HS-27A (cell line): ENCODE measurements around the gene ARHGAP26.

Experiments used
- DNase-seq: peaks from one replicate; pipeline ENCODE4 v3.0.0-alpha.2; 2012; ENCODE audit warnings: low read depth, missing footprints

Gene ARHGAP26

DNA sequence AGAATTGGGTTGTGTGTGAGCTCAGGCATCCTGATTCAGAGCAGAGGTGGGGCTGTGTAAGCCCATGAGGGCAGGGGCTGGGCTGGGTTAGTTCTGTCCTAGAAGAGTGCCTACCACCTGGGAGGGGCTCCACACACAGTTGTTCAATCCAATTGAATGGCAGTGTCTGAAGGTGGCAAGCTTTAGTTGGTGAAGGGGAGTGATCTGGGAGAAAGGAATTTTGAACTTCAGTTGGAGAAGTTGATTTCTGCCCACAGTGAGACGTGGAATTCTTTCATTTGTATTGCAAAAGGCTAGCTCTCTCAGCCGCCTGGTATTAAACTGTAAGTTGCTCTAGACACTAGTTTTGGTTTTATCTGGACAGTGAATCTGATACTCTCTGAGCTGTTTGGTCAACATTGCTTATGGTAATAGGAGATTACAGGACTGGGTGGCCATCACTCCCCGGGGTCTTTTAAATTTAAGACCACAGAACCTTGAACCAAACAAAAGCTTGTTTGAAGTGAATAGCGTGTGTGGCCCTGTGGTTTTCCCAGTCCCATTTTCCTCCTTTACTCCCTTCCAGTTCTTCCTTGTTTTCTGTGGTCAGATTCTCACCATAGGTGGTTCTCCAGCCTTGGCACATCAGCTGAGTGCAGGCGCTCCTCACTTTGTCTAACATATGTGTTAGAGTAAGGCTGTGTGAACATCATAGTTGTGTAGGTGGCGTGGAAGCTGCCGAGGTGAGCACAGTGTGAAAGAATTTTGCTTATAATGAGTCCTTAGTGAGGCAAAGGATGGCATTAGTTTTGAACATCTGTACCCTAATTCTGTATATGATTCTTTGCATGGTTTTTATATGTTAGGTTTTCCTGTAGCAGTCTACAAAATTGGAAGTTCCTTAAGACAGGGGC is 78.0 kb downstream of the ARHGAP26 start:
- DNase-seq: no peak

GRCh38 chr5:142849466-142849865 is 79.3 kb downstream of the ARHGAP26 start:
- no peak for DNase-seq

GRCh38 chr5:142849880-142850279 is 79.7 kb downstream of the ARHGAP26 start:
- no peak for DNase-seq

DNA sequence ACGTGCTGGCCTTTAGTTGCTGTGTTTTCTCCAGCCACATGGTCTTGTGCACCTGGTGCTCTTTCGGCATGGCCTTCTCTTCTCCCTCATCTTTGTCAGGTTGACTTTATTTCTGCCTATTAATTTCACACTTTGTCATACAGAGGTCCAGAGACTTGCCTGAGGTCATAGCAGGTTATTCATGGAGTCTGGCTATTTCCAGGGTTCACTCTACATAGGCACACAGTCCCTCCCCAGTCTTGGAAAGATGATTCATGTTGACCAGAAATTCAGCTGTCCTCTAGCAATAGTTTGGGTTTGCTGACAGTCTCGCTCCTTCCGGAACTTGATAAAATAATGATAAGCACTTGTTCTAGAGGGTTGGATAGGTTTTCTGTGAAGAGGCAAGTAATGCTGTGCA is 81.6 kb downstream of the ARHGAP26 start:
- no peak for DNase-seq

- DNase-seq: no peak
Observed at GRCh38 chr5:142852416-142853198, 82.4 kb downstream of the ARHGAP26 start.

DNA sequence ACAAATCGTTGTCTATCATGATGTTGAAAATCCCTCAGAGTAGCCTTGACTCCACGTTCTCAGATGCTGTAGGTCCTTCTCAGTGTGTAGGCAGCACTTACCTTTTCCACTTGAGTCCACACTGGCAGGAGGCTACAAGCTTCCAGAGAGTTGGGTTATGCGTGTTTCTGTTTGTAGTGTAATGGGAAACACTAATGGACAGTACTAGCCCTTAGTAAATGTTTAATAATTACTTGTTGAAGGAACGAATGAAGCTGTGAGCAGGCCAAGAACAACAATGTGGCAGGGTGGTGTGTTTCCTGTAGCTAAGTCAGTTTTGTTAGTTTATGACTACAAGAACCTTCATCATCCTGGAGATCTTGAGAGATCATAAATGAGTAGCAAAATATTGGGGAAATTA is 83.5 kb downstream of the ARHGAP26 start:
- no peak for DNase-seq

- no peak for DNase-seq
Observed at GRCh38 chr5:142856269-142856782, 86.1 kb downstream of the ARHGAP26 start.

GRCh38 chr5:142857405-142857804 is 87.2 kb downstream of the ARHGAP26 start:
- DNase-seq: no peak

GRCh38 chr5:142859037-142859436 is 88.9 kb downstream of the ARHGAP26 start:
- no peak for DNase-seq

DNA sequence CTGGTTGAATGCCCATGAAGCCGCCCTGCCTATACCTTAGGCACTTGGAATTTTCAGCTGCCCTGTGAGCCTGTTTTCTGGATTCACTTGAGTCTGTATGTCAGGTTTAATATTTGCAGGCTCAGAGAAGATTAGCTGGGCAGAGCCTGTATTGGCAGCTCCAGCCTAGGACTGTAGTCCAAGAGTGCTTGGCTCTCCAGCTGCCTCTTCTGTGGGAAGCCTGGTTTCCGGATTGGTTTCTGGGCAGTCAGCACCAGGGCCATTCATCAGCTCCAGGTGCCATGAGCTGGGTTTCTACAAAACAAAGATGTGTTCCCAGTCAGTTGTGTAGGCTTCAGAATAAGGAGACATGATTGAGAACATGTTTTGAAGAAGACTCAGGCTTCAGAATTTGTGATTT is 90.1 kb downstream of the ARHGAP26 start:
- no peak for DNase-seq

DNA sequence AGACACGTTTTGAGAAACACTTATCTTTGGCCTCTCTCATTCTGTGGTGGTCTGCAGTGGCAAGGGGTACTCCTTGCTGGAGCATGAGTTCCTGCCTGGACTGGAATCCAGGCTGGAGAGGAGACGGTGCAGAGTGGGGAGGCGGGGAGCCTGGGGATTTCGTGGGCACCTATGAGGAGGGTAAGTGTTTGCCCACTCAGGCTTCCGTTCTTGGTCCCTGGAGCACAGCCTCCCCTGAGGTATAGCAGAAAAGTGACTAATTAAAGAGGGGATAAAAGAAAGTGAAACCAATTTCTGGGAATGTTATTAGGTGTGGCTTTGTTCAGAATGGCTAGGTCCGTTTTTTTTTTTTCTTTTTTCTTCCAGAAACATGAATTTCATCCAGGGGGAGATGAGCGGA is 90.8 kb downstream of the ARHGAP26 start:
- no peak for DNase-seq

GRCh38 chr5:142862594-142862993 is 92.4 kb downstream of the ARHGAP26 start:
- no peak for DNase-seq

- DNase-seq: no peak
Observed at GRCh38 chr5:142863856-142864255, 93.7 kb downstream of the ARHGAP26 start.

- DNase-seq: no peak
Observed at GRCh38 chr5:142864290-142865260, 94.4 kb downstream of the ARHGAP26 start.

DNA sequence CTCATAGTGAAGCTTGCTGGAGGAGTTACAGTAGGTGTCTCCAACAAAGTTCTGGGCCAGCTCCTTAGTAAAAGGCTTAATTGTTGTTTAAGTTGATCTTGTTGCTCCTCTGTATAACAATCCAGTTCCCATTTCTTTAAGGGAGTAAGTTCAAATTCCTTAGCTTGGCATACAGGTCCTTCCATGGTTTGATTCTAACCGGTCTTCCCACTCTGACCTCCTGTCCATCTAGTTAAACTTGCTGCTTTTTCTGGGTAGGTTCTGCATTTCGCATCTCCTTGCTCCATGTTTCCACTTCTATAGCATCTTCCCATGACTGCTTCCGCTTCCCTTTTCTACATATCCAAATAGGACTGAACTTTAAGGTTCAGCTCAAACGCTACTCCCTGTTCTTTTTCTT is 95.5 kb downstream of the ARHGAP26 start:
- no peak for DNase-seq

- no peak for DNase-seq
Observed at GRCh38 chr5:142866563-142867275, 96.5 kb downstream of the ARHGAP26 start.

DNA sequence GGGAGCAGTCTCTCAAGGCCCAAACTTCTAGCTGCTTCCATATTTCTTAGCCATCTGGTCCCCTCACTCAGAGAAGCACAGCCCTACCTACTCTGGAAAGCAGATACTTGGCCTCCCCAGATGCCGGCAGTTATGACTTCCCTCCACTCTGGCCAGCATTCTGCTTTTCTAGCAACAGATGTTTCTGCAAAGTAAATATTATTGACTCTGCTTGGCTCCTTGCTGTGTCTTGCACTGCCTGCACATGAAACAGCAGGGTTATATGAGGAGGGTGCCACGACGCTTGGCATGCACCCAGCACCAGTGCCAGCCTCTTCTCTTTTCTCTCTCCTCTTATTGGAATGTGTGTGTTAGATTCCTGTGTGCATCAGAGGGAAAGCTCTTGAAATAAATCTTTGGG is 99.7 kb downstream of the ARHGAP26 start:
- no peak for DNase-seq

DNA sequence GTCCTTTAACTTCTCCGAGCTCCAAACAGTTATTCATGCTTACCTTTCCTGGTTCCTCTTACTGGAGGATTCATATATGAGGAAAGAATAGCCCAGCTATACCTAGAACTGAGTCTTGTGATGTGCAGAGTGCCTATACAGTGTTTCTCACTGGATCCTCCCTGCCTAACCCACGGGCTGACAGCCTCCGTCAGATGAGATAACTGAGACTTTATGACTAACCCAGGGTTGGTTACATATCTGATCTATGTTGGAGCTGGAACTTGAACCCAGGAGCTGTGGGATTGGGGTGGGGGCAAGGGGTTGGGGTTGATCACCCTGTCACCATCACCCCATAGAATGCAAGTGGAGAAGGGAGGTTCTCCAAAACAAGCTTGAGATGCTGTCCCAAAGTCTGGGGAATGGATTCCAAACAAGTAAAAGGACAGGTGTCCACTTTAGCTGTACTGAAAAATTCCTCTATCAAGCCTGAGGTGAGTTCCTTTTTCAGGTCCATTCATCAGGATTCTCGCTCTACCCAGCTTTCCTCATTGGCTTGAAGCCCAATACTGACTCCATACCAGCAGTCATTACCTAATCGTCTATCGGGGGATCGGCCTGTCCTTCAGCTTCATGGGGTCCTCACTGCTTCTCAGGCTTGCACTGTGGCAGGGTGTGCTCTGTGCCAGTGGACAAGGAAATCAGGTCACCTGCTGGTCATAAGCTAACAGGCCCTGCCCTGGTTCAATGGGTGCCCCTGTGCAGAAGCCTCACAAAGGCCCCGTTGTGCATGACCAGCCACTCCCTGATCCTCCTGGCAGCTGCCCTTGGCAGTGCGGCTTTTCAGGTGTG is 100.6 kb downstream of the ARHGAP26 start:
- DNase-seq: no peak

GRCh38 chr5:142871363-142872193 is 101.4 kb downstream of the ARHGAP26 start:
- no peak for DNase-seq
